ENCODE measurements around the gene CCHCR1.

The CCHCR1 gene

DNA sequence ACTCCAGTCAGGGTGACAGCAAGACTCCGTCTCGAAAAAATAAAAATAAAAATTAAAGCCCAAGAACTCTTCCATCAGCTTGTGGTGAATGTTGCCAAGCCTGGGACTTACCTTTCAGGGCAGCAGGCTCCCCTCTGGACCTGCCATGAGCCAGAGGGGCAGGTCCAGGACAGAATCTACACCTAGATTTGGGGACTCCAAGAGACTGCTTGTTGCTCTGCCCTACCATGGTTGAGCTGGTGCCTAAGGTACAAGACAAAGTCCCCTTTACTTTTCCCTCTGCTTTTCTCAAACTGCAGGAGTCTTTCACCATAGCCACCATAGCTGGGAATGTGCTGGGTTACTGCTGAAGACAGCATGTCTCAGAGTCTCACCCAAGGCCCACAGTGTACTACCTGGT is 54.5 kb downstream of the CCHCR1 start:
- DNase-seq (ENCODE audit: low spot score): no peak

DNA sequence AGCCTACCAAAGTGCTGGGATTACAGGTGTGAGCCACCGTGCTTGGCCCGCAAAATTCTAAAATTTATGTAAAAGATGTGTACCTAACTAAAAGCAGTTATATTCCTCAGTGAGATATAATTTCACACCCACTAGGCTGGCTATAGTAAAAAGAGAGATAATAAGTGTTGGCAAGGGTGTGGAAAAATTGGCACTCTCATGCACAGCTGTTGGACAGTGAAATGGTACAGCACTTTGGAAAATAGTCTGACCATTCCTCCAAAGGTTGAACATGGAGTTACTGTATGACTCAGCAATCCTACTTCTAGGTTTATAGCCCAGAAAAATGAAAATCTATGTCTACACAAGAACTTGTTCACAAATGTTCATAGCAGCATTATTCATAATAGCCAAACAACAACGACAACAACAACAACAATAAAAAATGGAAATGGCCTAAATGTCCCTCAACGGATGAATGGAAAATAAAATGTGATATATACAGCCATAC is 59.1 kb downstream of the CCHCR1 start:
- no peak for DNase-seq (ENCODE audit: low spot score)

DNA sequence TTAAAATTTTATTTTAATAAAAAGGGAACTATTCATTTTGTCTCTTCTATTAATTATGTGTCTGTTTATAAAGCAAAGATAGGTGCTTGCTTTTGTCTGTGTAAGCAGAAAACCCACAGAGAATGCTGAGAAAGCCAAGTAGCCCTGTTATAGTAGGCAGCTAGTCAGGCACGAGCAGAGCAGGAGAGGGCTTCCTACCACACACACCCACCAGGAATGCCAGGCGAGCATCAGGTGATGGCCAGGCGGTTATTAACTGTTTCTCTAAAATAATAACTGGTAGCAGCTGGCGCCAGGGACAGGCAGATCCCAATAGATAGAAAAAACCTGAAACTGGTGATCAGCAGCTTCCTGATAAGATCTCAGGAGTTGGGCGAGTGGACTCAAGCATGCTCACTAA is 60.9 kb downstream of the CCHCR1 start:
- no peak for DNase-seq (ENCODE audit: low spot score)

GRCh38 chr6:31096215-31096614 is 61.4 kb downstream of the CCHCR1 start:
- no peak for DNase-seq (ENCODE audit: low spot score)

GRCh38 chr6:31094389-31094881 is 63.2 kb downstream of the CCHCR1 start:
- DNase-seq (ENCODE audit: low spot score): peak; percentile 19

GRCh38 chr6:31092769-31093505 is 64.7 kb downstream of the CCHCR1 start:
- no peak for DNase-seq (ENCODE audit: low spot score)

All from activated CD4-positive, alpha-beta T cell treated with anti-CD3 and anti-CD28 coated beads, Interleukin-2, Interleukin-4, amounts not matched to agents 100 ng/mL and 50 ng/mL, durations not matched to agents 16 hours and 8 hours (primary cell).